Vagina (tissue), 2 donors: ENCODE results near the gene CCDC28B. TPM values are rescaled to one million over a fixed set of nuclear protein-coding genes. Genes with fewer than 3 reads are reported as not detected.

Experiments
- DNase-seq, 2 donors: peaks; one replicate each; pipeline ENCODE4 v3.0.0-alpha.2; 2017; ENCODE audit errors: extremely low spot score in 2 of 2
- H3K27ac ChIP-seq: fragments of 200-600 bp; sonication (generic); one replicate; pipeline ENCODE4 v1.5.1; 2019
- H3K27me3 ChIP-seq: fragments of 200-600 bp; sonication (generic); one replicate; pipeline ENCODE4 v1.5.1; 2019
- H3K36me3 ChIP-seq, 2 donors: fragments of 200-600 bp; sonication (generic); one replicate each; pipeline ENCODE4 v1.5.1; 2017 to 2019
- H3K4me1 ChIP-seq: fragments of 200-600 bp; sonication (generic); one replicate; pipeline ENCODE4 v1.5.1; 2019
- H3K4me3 ChIP-seq, 2 donors: fragments of 200-600 bp; sonication (generic); 1 replicate in 1 of 2; 2 replicates in 1 of 2; pipeline ENCODE4 v1.5.1; 2016 to 2019
- H3K9me3 ChIP-seq: fragments of 200-600 bp; sonication (generic); one replicate; pipeline ENCODE4 v1.5.1; 2019
- POLR2A ChIP-seq, 2 donors: fragments of 450-650 bp; IDR thresholded peaks; one replicate each; pipeline ENCODE4 v1.6.1; 2017; ENCODE audit warnings: antibody characterized with exemption in 2 of 2, mild to moderate bottlenecking in 2 of 2, moderate library complexity in 2 of 2
- POLR2AphosphoS5 ChIP-seq, 2 donors: sonication (generic); formaldehyde crosslinking; IDR thresholded peaks; one replicate each; pipeline ENCODE4 v1.9.0; 2017; ENCODE audit warnings: antibody characterized with exemption in 2 of 2, mild to moderate bottlenecking in 2 of 2, low read depth in 1 of 2; ENCODE audit not compliant: insufficient read depth in 1 of 2
- intact Hi-C: fragments of 100-400 bp; cut with DNase I; formaldehyde crosslinking; loops from one replicate; pipeline ENCODE4 v1.15.1; 2023
- total RNA-seq: library from RNA; depleted of rRNA; stranded (reverse); fragments of >200 nt; gene quantifications from one replicate; pipeline ENCODE4 v1.2.3, GENCODE V29; 2016
- TF ChIP-seq, protein P1 (sequence below), 3 experiments: fragments of 450-650 bp in 2 of 3; fragments of 200-600 bp in 1 of 3; sonication (generic) in 1 of 3; IDR thresholded peaks; one replicate each; pipeline ENCODE4 v1.5.1; 2017 to 2019; ENCODE audit warnings: antibody characterized with exemption in 3 of 3, mild to moderate bottlenecking in 2 of 3, moderate library complexity in 2 of 3

CCDC28B gene
- total RNA-seq, 1 donor from 2014 or later = 2.9 TPM

- intact Hi-C loops = loop anchor here (2.0 kb wide), 1 partner anchor 40 kb away; the partner anchor contains the start of gene CCDC28B
These were observed 40.0 kb downstream of the CCDC28B start for GRCh38 chr1:32240140-32240951.

DNA sequence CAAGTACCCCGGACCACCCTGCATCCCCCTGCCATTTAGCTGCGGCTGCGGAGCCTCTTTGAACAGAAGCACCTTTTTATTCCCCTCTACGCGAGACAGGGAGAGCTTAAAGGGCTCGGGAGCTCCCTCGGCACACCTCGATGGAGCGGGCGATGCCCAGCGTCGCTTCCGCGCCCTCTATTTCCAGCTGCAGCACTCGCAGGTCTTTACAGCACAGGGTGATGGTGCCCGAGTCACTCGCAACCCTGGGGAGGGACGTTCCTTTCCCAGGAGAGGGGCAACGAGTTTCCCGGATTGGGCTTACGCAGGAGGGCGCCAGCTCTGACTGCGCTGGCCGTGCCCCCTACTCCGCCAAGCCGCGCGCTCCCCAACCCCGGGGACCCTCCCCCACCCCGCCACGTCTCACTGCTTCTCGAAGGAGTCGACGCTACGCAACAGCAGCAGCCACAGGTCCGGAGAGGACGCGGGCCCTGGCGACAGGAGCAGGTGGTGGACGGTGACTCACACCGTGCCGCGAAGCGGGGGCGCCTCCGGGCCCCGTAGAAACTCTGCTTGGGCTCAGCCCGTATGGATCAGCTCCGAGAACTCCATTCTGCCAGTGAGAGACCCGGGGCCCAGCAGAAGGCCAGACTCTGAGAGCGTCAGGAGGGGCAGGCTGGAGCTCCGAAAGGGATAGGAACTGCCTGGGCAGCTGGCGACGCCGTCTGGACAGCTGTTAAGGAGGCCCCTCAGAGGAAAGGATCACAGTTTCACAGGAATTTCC, 40.8 kb downstream of the CCDC28B start:
- intact Hi-C loops = loop anchor here (2.0 kb wide), 1 partner anchor 40 kb away; the partner anchor contains the start of gene CCDC28B
- no peaks in the 10 kb centered on the region for H3K9me3 ChIP-seq
- H3K27me3 ChIP-seq = no peaks in the 10 kb centered on the region
- H3K36me3 ChIP-seq = no peaks in the 10 kb centered on the region
- H3K27ac ChIP-seq = peak overlapping the region; percentile 89
- H3K4me3 ChIP-seq = peak overlapping the region; percentile 77 to 80
- peaks cover 39% of the 10 kb centered on the region for H3K4me1 ChIP-seq
- TF ChIP-seq POLR2A (IDR thresholded peaks at IDR 0.05) = no peak
- TF ChIP-seq POLR2AphosphoS5 (IDR thresholded peaks at IDR 0.05; ENCODE audit: insufficient read depth in 1 of 2, low read depth in 1 of 2) = peak in 1 of 2 donors; percentile 42
- TF ChIP-seq, protein P1, sequence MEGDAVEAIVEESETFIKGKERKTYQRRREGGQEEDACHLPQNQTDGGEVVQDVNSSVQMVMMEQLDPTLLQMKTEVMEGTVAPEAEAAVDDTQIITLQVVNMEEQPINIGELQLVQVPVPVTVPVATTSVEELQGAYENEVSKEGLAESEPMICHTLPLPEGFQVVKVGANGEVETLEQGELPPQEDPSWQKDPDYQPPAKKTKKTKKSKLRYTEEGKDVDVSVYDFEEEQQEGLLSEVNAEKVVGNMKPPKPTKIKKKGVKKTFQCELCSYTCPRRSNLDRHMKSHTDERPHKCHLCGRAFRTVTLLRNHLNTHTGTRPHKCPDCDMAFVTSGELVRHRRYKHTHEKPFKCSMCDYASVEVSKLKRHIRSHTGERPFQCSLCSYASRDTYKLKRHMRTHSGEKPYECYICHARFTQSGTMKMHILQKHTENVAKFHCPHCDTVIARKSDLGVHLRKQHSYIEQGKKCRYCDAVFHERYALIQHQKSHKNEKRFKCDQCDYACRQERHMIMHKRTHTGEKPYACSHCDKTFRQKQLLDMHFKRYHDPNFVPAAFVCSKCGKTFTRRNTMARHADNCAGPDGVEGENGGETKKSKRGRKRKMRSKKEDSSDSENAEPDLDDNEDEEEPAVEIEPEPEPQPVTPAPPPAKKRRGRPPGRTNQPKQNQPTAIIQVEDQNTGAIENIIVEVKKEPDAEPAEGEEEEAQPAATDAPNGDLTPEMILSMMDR (IDR thresholded peaks at IDR 0.05) = peak in 1 of 3 experiments; percentile 12
- peak in 1 of 2 donors; percentile 88 for DNase-seq

More at GRCh38 chr1:32240140-32240951, 40.0 kb downstream of the CCDC28B start:
- DNase-seq = no peak
- Histone ChIP-seq H3K27me3 (no peaks in the 10 kb centered on the region), H3K36me3 (no peaks in the 10 kb centered on the region), H3K4me3 (peak overlapping the region; percentile 77 to 80), H3K9me3 (no peaks in the 10 kb centered on the region), H3K27ac (peak overlapping the region; percentile 89), H3K4me1 (peaks cover 39% of the 10 kb centered on the region)
- TF ChIP-seq, protein P1 (IDR thresholded peaks at IDR 0.05) = peak in 1 of 3 experiments; percentile 23
- TF ChIP-seq POLR2AphosphoS5 (IDR thresholded peaks at IDR 0.05; ENCODE audit: insufficient read depth in 1 of 2, low read depth in 1 of 2) (peak; percentile 50 to 93), POLR2A (IDR thresholded peaks at IDR 0.05) (peak in 1 of 2 donors; percentile 68)

DNA sequence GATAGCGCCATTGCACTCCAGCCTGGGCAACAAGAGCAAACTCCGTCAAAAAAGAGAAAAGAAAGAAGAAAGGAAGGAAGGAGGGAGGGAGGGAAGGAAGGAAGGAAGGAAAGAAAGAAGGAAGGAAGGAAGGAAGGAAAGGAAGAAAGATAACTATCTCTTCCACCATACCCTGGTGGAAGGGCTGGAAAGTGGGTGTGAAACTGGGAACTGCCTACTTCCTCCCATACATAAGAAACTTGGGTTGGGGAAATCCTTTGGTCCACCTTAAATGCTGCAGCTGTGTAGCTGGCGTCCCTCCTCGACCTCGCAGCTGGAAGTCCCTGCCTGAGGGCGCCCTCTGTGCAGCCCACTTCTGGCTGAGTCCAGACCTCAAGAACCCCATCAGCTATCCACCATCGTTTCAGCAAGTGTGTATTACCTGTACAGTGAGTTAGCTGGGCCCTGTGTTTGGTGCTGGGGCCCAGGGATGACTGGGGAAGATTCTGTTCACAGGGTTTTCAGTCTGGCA, 42.0 kb downstream of the CCDC28B start:
- no peak for DNase-seq
- intact Hi-C loops = no loop called here

DNA sequence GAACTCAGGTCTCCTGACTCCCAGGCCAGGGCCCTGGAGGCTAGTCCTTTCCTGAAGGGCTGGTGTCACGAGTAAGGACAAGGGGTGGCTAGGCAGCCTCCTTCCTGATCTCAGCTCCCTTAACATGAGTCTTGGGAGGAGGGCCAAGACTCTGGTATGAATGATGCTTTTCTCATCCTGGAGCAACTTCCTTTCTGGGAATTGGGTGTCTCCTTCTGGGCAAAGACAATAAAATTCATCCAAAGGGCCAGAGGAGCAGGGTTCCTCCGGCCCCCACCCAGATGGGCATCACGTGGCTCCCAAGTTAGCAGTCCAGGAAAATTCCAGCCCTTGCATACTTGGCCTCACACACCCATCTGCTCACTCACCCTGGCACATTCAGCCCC, 46.5 kb downstream of the CCDC28B start, which contains the start of gene FAM167B:
Gene FAM167B (plus strand): TSS at position 335 of the 386 bp plus-strand sequence. CDS start 200 bp downstream, outside the sequence.
- no peaks in the 10 kb centered on the region for H3K36me3 ChIP-seq
- peak within 1 kb of the TSS; percentile 43 for H3K27ac ChIP-seq
- H3K9me3 ChIP-seq = no peaks in the 10 kb centered on the region
- intact Hi-C loops = no loop called here
- no peak within 1 kb of the TSS for H3K4me3 ChIP-seq
- no peaks in the 10 kb centered on the region for H3K27me3 ChIP-seq
- H3K4me1 ChIP-seq = peaks cover 45% of the 10 kb centered on the region
- TF ChIP-seq POLR2AphosphoS5 (IDR thresholded peaks at IDR 0.05; ENCODE audit: insufficient read depth in 1 of 2, low read depth in 1 of 2) = peak; percentile 51 to 65
- TF ChIP-seq POLR2A (IDR thresholded peaks at IDR 0.05) = no peak
- DNase-seq = no peak

More for the DNA sequence above, 42.0 kb downstream of the CCDC28B start:
- H3K27ac ChIP-seq = no peak overlapping the region
- H3K4me3 ChIP-seq = peak overlapping the region in 1 of 2 donors; percentile 19
- H3K4me1 ChIP-seq = peaks cover 48% of the 10 kb centered on the region
- TF ChIP-seq POLR2A (IDR thresholded peaks at IDR 0.05) (no peak), POLR2AphosphoS5 (IDR thresholded peaks at IDR 0.05; ENCODE audit: insufficient read depth in 1 of 2, low read depth in 1 of 2) (no peak)
- TF ChIP-seq, protein P1 (IDR thresholded peaks at IDR 0.05) = no peak
- H3K9me3 ChIP-seq = no peaks in the 10 kb centered on the region
- no peaks in the 10 kb centered on the region for H3K27me3 ChIP-seq
- H3K36me3 ChIP-seq = no peaks in the 10 kb centered on the region

DNA sequence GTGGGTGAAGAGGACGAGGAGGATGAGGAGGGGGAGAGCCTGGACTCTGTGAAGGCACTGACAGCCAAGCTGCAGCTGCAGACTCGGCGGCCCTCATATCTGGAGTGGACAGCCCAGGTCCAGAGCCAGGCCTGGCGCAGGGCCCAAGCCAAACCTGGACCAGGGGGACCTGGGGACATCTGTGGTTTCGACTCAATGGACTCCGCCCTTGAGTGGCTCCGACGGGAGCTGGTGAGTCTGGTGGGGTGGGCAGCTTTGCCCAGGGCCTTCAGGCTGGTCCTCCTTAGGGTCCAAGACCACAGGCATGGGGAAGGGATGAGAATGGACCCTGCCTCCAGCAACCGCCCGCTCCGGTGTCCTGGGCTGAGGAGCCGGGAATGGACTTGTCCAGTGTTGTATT, 47.1 kb downstream of the CCDC28B start:
- DNase-seq = no peak
- TF ChIP-seq POLR2A (IDR thresholded peaks at IDR 0.05) (no peak), POLR2AphosphoS5 (IDR thresholded peaks at IDR 0.05; ENCODE audit: insufficient read depth in 1 of 2, low read depth in 1 of 2) (no peak)
- TF ChIP-seq, protein P1 (IDR thresholded peaks at IDR 0.05) = no peak
- H3K27me3 ChIP-seq = no peaks in the 10 kb centered on the region
- no peaks in the 10 kb centered on the region for H3K9me3 ChIP-seq
- intact Hi-C loops = no loop called here
- peaks cover 39% of the 10 kb centered on the region for H3K4me1 ChIP-seq
- H3K36me3 ChIP-seq = no peaks in the 10 kb centered on the region
- H3K27ac ChIP-seq = peak overlapping the region; percentile 43
- H3K4me3 ChIP-seq = no peak overlapping the region
